C4-2B (cell line): Measurements from ENCODE around the gene DBF4B.
"Not testable (repeated sequence)": the region's sequence is repeated elsewhere in the genome, so short reads cannot be mapped to it uniquely, and the experiment has no call there.

Experiments
- H3K27ac ChIP-seq: fragments of 450-650 bp; 2 replicates; pipeline ENCODE4 v1.5.1; 2017
- CTCF ChIP-seq: fragments of 450-650 bp; conservative IDR thresholded peaks from 2 replicates; pipeline ENCODE4 v1.5.1; 2017; ENCODE audit warnings: mild to moderate bottlenecking
- ZFX ChIP-seq: fragments of 450-650 bp; IDR thresholded peaks from 2 replicates; pipeline ENCODE4 v1.6.1; 2017

Gene DBF4B

GRCh38 chr17:44673893-44674292 is 34.6 kb upstream of the DBF4B start:
- H3K27ac ChIP-seq: no peak overlapping the region
- TF ChIP-seq ZFX (no peak), CTCF (no peak)

DNA sequence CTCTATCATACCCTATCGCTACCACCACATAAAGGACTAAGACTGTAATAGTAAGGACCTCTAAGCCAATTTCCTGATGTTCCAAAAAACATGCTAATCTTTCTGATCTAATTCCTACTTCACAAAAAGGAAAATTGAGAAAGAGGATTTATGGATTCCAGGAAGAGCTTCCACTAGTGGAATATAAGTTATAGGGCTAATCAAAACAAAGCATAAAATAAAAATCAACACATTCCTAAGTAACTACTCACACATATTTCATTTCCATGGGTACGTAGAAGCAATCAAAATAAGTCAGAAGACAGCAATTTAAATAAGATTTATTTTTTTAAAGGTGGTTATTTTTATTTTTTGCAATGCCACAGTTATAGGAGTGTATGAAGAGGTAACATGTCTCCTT is 31.3 kb upstream of the DBF4B start:
- H3K27ac ChIP-seq: no peak overlapping the region
- TF ChIP-seq CTCF (no peak), ZFX (no peak)

GRCh38 chr17:44683303-44683702 is 25.2 kb upstream of the DBF4B start:
- not testable (repeated sequence) for H3K27ac ChIP-seq

GRCh38 chr17:44687756-44688155 is 20.7 kb upstream of the DBF4B start:
- TF ChIP-seq CTCF (no peak), ZFX (no peak)
- no peak overlapping the region for H3K27ac ChIP-seq

DNA sequence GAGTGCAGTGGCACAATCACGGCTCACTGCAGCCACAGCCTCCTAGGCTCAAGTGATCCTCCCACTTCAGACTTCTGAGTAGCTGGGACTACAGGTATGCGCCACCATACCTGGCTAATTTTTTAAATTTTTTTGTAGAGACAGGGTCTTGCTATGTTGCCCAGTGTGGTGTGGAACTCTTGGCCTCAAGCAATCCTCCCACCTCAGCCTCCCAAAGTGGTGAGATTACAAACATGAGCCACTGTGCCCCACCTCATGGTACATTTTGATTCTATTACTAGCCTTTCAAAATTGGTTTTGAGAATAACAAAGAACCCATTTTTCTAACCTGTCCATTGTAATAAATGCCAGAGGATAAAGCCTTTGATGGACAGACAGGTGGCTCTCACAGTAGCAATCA is 20.3 kb upstream of the DBF4B start:
- TF ChIP-seq ZFX (no peak), CTCF (no peak)

DNA sequence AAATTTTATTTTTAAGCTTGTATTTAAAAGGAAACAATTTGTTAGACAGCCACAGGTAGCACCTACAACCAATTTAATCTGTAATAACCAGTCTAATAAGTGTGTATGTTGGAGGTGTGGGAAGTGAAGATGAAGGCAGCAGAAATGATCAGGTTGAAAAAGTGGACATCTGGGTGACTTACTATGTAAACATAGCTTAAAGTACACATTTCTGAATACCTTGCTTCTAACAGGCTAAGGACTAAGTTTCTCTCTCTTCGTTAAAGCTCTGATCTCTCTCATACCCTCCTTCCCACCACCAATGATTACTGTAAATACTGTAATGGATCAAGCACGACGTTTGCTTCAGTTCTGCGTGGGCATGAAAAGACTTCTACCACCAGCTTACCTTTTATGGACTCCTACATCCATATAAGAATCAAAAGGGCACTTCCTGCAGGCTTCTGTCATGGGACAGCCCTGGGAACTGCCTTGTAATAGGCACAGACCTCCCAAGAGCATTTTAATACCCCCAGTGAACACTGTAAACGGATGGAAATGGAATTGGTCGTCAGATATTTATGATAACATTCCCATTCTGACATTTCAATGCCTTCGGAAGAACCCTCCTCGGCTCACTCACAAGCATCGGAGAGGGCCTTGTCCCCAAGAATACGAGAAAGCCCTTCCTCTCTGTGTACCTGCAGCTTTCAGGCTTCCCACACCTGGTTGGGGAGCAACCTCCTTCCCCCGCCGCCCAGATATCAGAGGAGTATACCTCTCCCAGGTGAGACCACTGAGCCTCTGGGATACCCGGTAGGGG is 19.6 kb upstream of the DBF4B start:
- TF ChIP-seq ZFX (no peak), CTCF (no peak)
- H3K27ac ChIP-seq: peak overlapping the region; percentile 80

More for the DNA sequence above, 20.3 kb upstream of the DBF4B start:
- H3K27ac ChIP-seq: no peak overlapping the region

DNA sequence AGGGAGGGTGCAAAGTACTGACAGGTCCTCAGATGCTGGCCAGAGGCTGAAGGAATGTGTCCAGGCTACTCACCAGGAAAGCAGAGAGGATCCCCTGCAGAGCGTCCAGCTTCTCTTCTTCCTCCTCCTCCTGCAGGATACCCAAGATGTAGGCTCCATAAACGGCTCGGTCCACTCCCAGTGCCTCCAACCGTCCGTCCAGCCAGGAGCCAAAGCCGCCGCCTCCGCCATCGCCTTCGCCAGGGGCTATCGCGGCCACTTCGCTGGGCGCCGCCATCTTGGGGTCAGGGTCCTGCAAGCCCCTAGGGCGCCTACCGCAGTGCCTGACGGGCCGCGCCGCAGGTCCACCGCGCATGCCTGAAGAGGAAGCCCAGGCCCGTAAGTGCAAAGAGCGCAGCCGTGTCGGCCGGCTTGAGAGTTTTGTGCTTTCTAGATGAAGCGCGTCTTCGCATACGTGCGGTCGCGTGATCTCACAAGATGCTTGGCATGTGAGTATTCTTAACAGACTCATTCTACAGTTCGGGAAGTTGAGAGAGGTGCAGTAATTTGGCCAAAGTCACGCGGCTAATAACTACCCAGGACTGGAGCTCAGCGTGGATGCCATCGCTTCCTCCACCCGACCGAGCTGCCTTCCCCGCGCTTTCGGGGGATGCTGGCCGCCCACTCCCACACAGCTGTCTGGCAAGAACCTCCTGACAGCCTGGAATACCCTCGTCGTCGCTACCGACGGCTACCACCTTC is 18.8 kb upstream of the DBF4B start, which contains the start of gene CCDC43:
Gene CCDC43, minus strand, starts transcription at position 300 of the 741 bp plus-strand sequence. Its CDS starts 23 bp downstream, at position 277.
- TF ChIP-seq CTCF: no peak
- TF ChIP-seq ZFX: 0 out of 2 replicates have a peak, but pooled peaks have one; percentile 22
- peak within 1 kb of the TSS; percentile 80 for H3K27ac ChIP-seq
